ENCODE data around the gene LRRC8A.
"Not testable (repeated sequence)": the region's sequence is repeated elsewhere in the genome, so short reads cannot be mapped to it uniquely, and the experiment has no call there.

DNA sequence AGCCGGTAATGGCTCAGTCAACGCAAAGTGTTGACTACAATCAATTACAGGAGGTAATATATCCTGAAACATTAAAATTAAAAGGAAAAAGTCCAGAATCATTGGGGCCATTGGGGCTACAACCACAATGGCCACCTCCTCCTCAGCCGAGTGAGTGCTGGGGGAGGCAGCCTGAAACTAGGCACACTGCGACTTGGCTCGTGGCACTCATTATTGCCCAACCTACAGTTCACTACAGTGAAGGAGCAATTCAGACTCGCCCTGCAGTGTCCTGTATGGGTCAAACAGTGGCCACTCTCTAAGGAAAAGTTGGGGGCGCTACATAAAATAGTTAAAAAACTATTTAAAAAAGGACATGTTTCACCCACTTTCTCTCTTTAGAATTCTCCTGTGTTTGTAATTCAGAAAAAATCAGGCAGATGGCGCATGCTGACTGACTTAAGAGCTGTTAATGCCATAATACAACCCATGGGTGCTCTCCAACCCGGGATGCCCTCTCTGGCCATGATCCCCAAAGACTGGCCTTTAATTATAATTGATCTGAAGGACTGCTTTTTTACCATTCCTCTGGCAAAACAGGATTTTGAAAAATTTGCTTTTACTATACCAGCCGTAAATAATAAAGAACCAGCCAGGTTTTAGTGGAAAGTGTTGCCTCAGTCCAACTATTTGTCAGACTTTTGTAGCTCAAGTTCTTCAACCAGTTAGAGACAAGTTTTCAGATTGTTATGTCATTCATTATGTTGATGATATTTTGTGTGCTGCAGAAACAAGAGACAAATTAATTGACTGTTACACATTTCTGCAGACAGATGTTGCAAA, 29.9 kb upstream of the LRRC8A start:
- TF ChIP-seq, protein P1, sequence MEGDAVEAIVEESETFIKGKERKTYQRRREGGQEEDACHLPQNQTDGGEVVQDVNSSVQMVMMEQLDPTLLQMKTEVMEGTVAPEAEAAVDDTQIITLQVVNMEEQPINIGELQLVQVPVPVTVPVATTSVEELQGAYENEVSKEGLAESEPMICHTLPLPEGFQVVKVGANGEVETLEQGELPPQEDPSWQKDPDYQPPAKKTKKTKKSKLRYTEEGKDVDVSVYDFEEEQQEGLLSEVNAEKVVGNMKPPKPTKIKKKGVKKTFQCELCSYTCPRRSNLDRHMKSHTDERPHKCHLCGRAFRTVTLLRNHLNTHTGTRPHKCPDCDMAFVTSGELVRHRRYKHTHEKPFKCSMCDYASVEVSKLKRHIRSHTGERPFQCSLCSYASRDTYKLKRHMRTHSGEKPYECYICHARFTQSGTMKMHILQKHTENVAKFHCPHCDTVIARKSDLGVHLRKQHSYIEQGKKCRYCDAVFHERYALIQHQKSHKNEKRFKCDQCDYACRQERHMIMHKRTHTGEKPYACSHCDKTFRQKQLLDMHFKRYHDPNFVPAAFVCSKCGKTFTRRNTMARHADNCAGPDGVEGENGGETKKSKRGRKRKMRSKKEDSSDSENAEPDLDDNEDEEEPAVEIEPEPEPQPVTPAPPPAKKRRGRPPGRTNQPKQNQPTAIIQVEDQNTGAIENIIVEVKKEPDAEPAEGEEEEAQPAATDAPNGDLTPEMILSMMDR (IDR thresholded peaks at IDR 0.05): peak; percentile 50 to 55 (median 54)
- not testable (repeated sequence) for TF ChIP-seq POLR2A (IDR thresholded peaks at IDR 0.05; ENCODE audit: low read depth); POLR2AphosphoS5 (IDR thresholded peaks at IDR 0.05)
